ENCODE measurements around the gene GATA1. TPM values are rescaled to one million over a fixed set of nuclear protein-coding genes. Genes with fewer than 3 reads are reported as not detected.

Gene GATA1
- total and polyA plus RNA-seq, 11 donors: 0.16 TPM; not detected in 10

Other genes starting within 250 kb of the GATA1 start
- gene TBC1D25, start 246.9 kb upstream of the GATA1 start, total RNA-seq: 10 to 100 TPM; 13.4 to 21.6 (median 16.8) TPM
- gene TBC1D25, start 246.9 kb upstream of the GATA1 start, polyA plus RNA-seq: 10 to 100 TPM in 1 of 2 donors, 1 to 10 TPM in 1; 5.2 to 23.7 TPM
- gene RBM3, start 212.1 kb upstream of the GATA1 start, total RNA-seq: 100 to 1,000 TPM in 5 of 9 donors, 10 to 100 TPM in 4; 34.5 to 172 (median 111) TPM
- 100 to 1,000 TPM in 1 of 2 donors, 10 to 100 TPM in 1; 56.5 to 187 TPM for gene RBM3, start 212.1 kb upstream of the GATA1 start, polyA plus RNA-seq
- gene WDR13, start 189.1 kb upstream of the GATA1 start, total RNA-seq: 100 to 1,000 TPM; 123 to 235 (median 150) TPM
- 100 to 1,000 TPM; 209 to 281 TPM for gene WDR13, start 189.1 kb upstream of the GATA1 start, polyA plus RNA-seq
- gene WAS, start 102.8 kb upstream of the GATA1 start, total RNA-seq: 10 to 100 TPM in 1 of 9 donors, 1 to 10 TPM in 8; 1.1 to 26.8 (median 3.0) TPM
- 1 to 10 TPM; 1.5 to 1.8 TPM for gene WAS, start 102.8 kb upstream of the GATA1 start, polyA plus RNA-seq
- 1 to 10 TPM; 2.4 to 6.7 (median 3.6) TPM for gene SUV39H1, start 89.9 kb upstream of the GATA1 start, total RNA-seq
- 1 to 10 TPM; 1.9 to 4.7 TPM for gene SUV39H1, start 89.9 kb upstream of the GATA1 start, polyA plus RNA-seq
- gene GLOD5, start 24.8 kb upstream of the GATA1 start, total RNA-seq: not detected
- not detected for gene GLOD5, start 24.8 kb upstream of the GATA1 start, polyA plus RNA-seq
- 10 to 100 TPM; 27.7 to 48.6 (median 36.9) TPM for gene HDAC6, start 15.5 kb downstream of the GATA1 start, total RNA-seq
- gene HDAC6, start 15.5 kb downstream of the GATA1 start, polyA plus RNA-seq: 10 to 100 TPM; 30.3 to 44.4 TPM
- gene ERAS, start 39.9 kb downstream of the GATA1 start, total RNA-seq: not detected
- not detected for gene ERAS, start 39.9 kb downstream of the GATA1 start, polyA plus RNA-seq
- gene PCSK1N, start 49.0 kb downstream of the GATA1 start, total RNA-seq: 1 to 10 TPM in 2 of 9 donors, under 1 TPM in 1, not detected in 6; 0.67 to 3.9 (median 1.1) TPM
- not detected for gene PCSK1N, start 49.0 kb downstream of the GATA1 start, polyA plus RNA-seq
- 10 to 100 TPM; 57.1 to 86.9 (median 71.0) TPM for gene TIMM17B, start 111.2 kb downstream of the GATA1 start, total RNA-seq
- 10 to 100 TPM; 74.0 to 91.0 TPM for gene TIMM17B, start 111.2 kb downstream of the GATA1 start, polyA plus RNA-seq
- gene PQBP1, start 111.3 kb downstream of the GATA1 start, total RNA-seq: 10 to 100 TPM; 45.3 to 67.0 (median 52.9) TPM
- gene PQBP1, start 111.3 kb downstream of the GATA1 start, polyA plus RNA-seq: 10 to 100 TPM; 88.0 to 99.0 TPM
- 10 to 100 TPM; 10.5 to 23.3 (median 14.4) TPM for gene SLC35A2, start 125.1 kb downstream of the GATA1 start, total RNA-seq
- gene SLC35A2, start 125.1 kb downstream of the GATA1 start, polyA plus RNA-seq: 10 to 100 TPM in 1 of 2 donors, 1 to 10 TPM in 1; 6.1 to 28.5 TPM
- gene PIM2, start 132.4 kb downstream of the GATA1 start, total RNA-seq: 10 to 100 TPM in 2 of 9 donors, 1 to 10 TPM in 7; 2.3 to 13.3 (median 3.5) TPM
- gene PIM2, start 132.4 kb downstream of the GATA1 start, polyA plus RNA-seq: 1 to 10 TPM; 2.0 to 5.4 TPM
- gene OTUD5, start 171.0 kb downstream of the GATA1 start, total RNA-seq: 10 to 100 TPM; 17.6 to 31.1 (median 24.6) TPM
- 10 to 100 TPM; 17.2 to 32.7 TPM for gene OTUD5, start 171.0 kb downstream of the GATA1 start, polyA plus RNA-seq
- gene KCND1, start 185.3 kb downstream of the GATA1 start, total RNA-seq: 1 to 10 TPM in 3 of 9 donors, under 1 TPM in 6; 0.09 to 1.5 (median 0.50) TPM
- gene KCND1, start 185.3 kb downstream of the GATA1 start, polyA plus RNA-seq: under 1 TPM; 0.19 to 0.29 TPM
- 10 to 100 TPM; 11.4 to 41.6 (median 18.9) TPM for gene GRIPAP1, start 215.7 kb downstream of the GATA1 start, total RNA-seq
- gene GRIPAP1, start 215.7 kb downstream of the GATA1 start, polyA plus RNA-seq: 10 to 100 TPM; 20.2 to 20.4 TPM

Measured in heart left ventricle (tissue), 11 donors.